GM21447 (cell line): Measurements from ENCODE around the gene UNC13D.
"Not testable (repeated sequence)": the region's sequence is repeated elsewhere in the genome, so short reads cannot be mapped to it uniquely, and the experiment has no call there.

Experiments used
- ATAC-seq: cut with Tn5 transposase; IDR thresholded peaks from one replicate; pipeline ENCODE4 v1.9.1; 2021; ENCODE audit not compliant: unreplicated experiment

Gene UNC13D

GRCh38 chr17:75807861-75808260 is 36.3 kb downstream of the UNC13D start:
- no peak for ATAC-seq

- ATAC-seq: no peak
Observed at GRCh38 chr17:75806822-75807500, 37.2 kb downstream of the UNC13D start.

- no peak for ATAC-seq
Observed at GRCh38 chr17:75803883-75804282, 40.3 kb downstream of the UNC13D start.

GRCh38 chr17:75799402-75799801 is 44.8 kb downstream of the UNC13D start:
- ATAC-seq: no peak

- ATAC-seq: no peak
Observed at GRCh38 chr17:75795820-75796607, 48.2 kb downstream of the UNC13D start.

GRCh38 chr17:75793460-75793859 is 50.7 kb downstream of the UNC13D start:
- no peak for ATAC-seq

- ATAC-seq: no peak
Observed at GRCh38 chr17:75791254-75791653, 53.0 kb downstream of the UNC13D start.

- peak; percentile 47 for ATAC-seq
Observed at GRCh38 chr17:75785016-75785890, 59.0 kb downstream of the UNC13D start.

- ATAC-seq: peak; percentile 58
Observed at GRCh38 chr17:75784473-75785015, 59.7 kb downstream of the UNC13D start, which contains the start of gene UNK. Gene UNK (plus strand): TSS chr17:75784806. CDS start chr17:75784881, 75 bp downstream.

- ATAC-seq: no peak
Observed at GRCh38 chr17:75783803-75784472, 60.3 kb downstream of the UNC13D start.

- no peak for ATAC-seq
Observed at GRCh38 chr17:75783069-75783783, 61.0 kb downstream of the UNC13D start.

GRCh38 chr17:75779987-75780889 is 64.0 kb downstream of the UNC13D start:
- ATAC-seq: no peak

GRCh38 chr17:75779250-75779986 is 64.8 kb downstream of the UNC13D start:
- ATAC-seq: peak; percentile 70

- peak; percentile 7 for ATAC-seq
Observed at GRCh38 chr17:75778861-75779249, 65.3 kb downstream of the UNC13D start.

GRCh38 chr17:75778066-75778860 is 65.9 kb downstream of the UNC13D start:
- not testable (repeated sequence) for ATAC-seq

- ATAC-seq: no peak
Observed at GRCh38 chr17:75777296-75777922, 66.8 kb downstream of the UNC13D start.
